Measurements from ENCODE around the gene IL2RG. TPM values are rescaled to one million over a fixed set of nuclear protein-coding genes. Genes with fewer than 3 reads are reported as not detected.

IL2RG gene
- total RNA-seq, 1 experiment from 2014 or later = not detected

- Histone ChIP-seq H3K27ac (ENCODE audit: insufficient read length, low read depth, low read length) (no peak overlapping the region), H4K5ac (ENCODE audit: insufficient read length, low read depth, low read length) (no peak overlapping the region), H3K14ac (ENCODE audit: insufficient read depth, low read length) (no peak overlapping the region), H3K79me2 (ENCODE audit: insufficient read depth, low read length) (no peaks in the 10 kb centered on the region), H2BK5ac (ENCODE audit: insufficient read length, low read length) (no peak overlapping the region), H3K79me1 (ENCODE audit: insufficient read depth, low read depth, low read length, poor library complexity, severe bottlenecking) (no peaks in the 10 kb centered on the region), H3K27me3 (ENCODE audit: insufficient read depth, low read length) (no peaks in the 10 kb centered on the region), H3K4me2 (ENCODE audit: insufficient read depth, insufficient read length, low read length) (no peak overlapping the region), H3T11ph (ENCODE audit: low read length) (no peak overlapping the region), H2BK15ac (ENCODE audit: low read depth, low read length) (no peak overlapping the region), H3K4ac (ENCODE audit: low read depth, low read length) (no peak overlapping the region), H2AK5ac (ENCODE audit: insufficient read length, low read length) (no peak overlapping the region), H3K4me1 (ENCODE audit: insufficient read depth, low read length) (no peaks in the 10 kb centered on the region), H4K8ac (replicated peaks; ENCODE audit: insufficient read length, low read depth, low read length) (no peak overlapping the region), H2AFZ (ENCODE audit: low read length) (no peak overlapping the region), H3K23me2 (ENCODE audit: insufficient read length, low read depth, low read length, poor library complexity, severe bottlenecking) (no peaks in the 10 kb centered on the region), H3K9me3 (ENCODE audit: control insufficient read depth, low read depth, low read length) (peaks cover 47% of the 10 kb centered on the region), H3K9ac (ENCODE audit: extremely low read depth, insufficient read length, low read length) (no peak overlapping the region), H4K20me1 (ENCODE audit: control insufficient read depth, insufficient read depth, insufficient read length) (no peaks in the 10 kb centered on the region), H4K91ac (ENCODE audit: insufficient read length, low read depth, low read length) (no peak overlapping the region), H3K18ac (ENCODE audit: insufficient read length, low read depth, low read length) (no peak overlapping the region), H3K23ac (ENCODE audit: insufficient read length, low read depth, low read length) (no peak overlapping the region), H2BK20ac (ENCODE audit: low read depth, low read length, poor library complexity, severe bottlenecking) (no peak overlapping the region), H2BK12ac (ENCODE audit: insufficient read length, low read depth, low read length) (no peak overlapping the region), H2BK120ac (ENCODE audit: low read depth, low read length, poor library complexity, severe bottlenecking) (no peak overlapping the region), H3K56ac (ENCODE audit: insufficient read length, low read depth, low read length) (no peak overlapping the region)
- H3K36me3 Mint-ChIP-seq (ENCODE audit: insufficient read depth in 1 of 3, low read depth in 3 of 3) = peaks cover 58 to 87% (median 73%) of the 10 kb centered on the region in 3 experiments
- H3K4me1 Mint-ChIP-seq = 0 out of 4 replicates have a peak, but pooled peaks cover 0 to 5% of the 10 kb centered on the region in 2 experiments
- TF ChIP-seq CTCF (conservative IDR thresholded peaks at IDR 0.05) = peak; percentile 74
- peaks cover 2% of the 10 kb centered on the region for H3K27me3 Mint-ChIP-seq (ENCODE audit: low read depth)
- no CpG with 5 or more reads among the region's 18 CpGs for WGBS (ENCODE audit: extremely low coverage, insufficient read length, low lambda C conversion rate)
- H3K9me3 Mint-ChIP-seq = peaks cover 67 to 74% of the 10 kb centered on the region in 2 experiments
- peak; percentile 57 for DNase-seq
- H3K27ac Mint-ChIP-seq = peak overlapping the region in 2 of 3 experiments; percentile 15 to 41; a peak in 2 of 7 replicates
- H3K4me3 Mint-ChIP-seq = 0 out of 5 replicates have a peak overlapping the region, but pooled peaks of 1 of the 2 experiments have one; percentile 13
Measured at GRCh38 chrX:71128915-71129765, 17.8 kb upstream of the IL2RG start.
